BLaER1 treated with 17β-estradiol and CSF1 and Interleukin-3, amounts not matched to agents 10 nM and 100 nM (cell line): ENCODE results near the gene RRP36.

Experiments used
- H3K27ac ChIP-seq, 11 experiments: shearing (Covaris generic); formaldehyde crosslinking; 2 replicates each; pipeline ENCODE4 v1.8.1; 2022
- H3K27me3 ChIP-seq, 11 experiments: shearing (Covaris generic); formaldehyde crosslinking; 2 replicates each; pipeline ENCODE4 v1.8.1; 2022
- H3K36me3 ChIP-seq, 11 experiments: shearing (Covaris generic); formaldehyde crosslinking; 2 replicates each; pipeline ENCODE4 v1.8.1; 2022
- H3K4me1 ChIP-seq, 10 experiments: shearing (Covaris generic); formaldehyde crosslinking; 2 replicates each; pipeline ENCODE4 v1.8.1; 2022
- H3K4me2 ChIP-seq, 11 experiments: shearing (Covaris generic); formaldehyde crosslinking; 2 replicates each; pipeline ENCODE4 v1.8.1; 2022
- H3K4me3 ChIP-seq, 10 experiments: shearing (Covaris generic); formaldehyde crosslinking; 2 replicates each; pipeline ENCODE4 v1.8.1; 2022
- H3K9ac ChIP-seq, 11 experiments: shearing (Covaris generic); formaldehyde crosslinking; 2 replicates each; pipeline ENCODE4 v1.8.1; 2022
- H3K9me3 ChIP-seq, 11 experiments: shearing (Covaris generic); formaldehyde crosslinking; replicated peaks in 1 of 11; 2 replicates each; pipeline ENCODE4 v1.8.1; 2022
- H4K20me1 ChIP-seq, 11 experiments: shearing (Covaris generic); formaldehyde crosslinking; 2 replicates each; pipeline ENCODE4 v1.8.1; 2022
- Cebpa-rat ChIP-seq, 11 experiments: shearing (Covaris generic); IDR thresholded peaks; 2 replicates each; pipeline ENCODE4 v1.8.1; 2022

Gene RRP36

GRCh38 chr6:42981836-42982235, 39.6 kb upstream of the RRP36 start:
- H4K20me1 ChIP-seq: peaks cover 0 to 31% (median 18%) of the 10 kb centered on the region in 11 experiments; a peak in 17 of 22 replicates
- H3K36me3 ChIP-seq: peaks cover 0 to 8% (median 2%) of the 10 kb centered on the region in 11 experiments; a peak in 7 of 22 replicates
- H3K4me1 ChIP-seq: peaks cover 52 to 80% (median 57%) of the 10 kb centered on the region in 10 experiments
- H3K27ac ChIP-seq: peak overlapping the region in 1 of 11 experiments; percentile 30; a peak in 2 of 22 replicates
- TF ChIP-seq Cebpa-rat (IDR thresholded peaks at IDR 0.05): no peak
- H3K4me3 ChIP-seq: no peak overlapping the region
- H3K9ac ChIP-seq: no peak overlapping the region
- H3K27me3 ChIP-seq: no peaks in the 10 kb centered on the region
- no peaks in the 10 kb centered on the region for H3K9me3 ChIP-seq
- H3K4me2 ChIP-seq: peak overlapping the region in 5 of 11 experiments; percentile 34 to 89 (median 54); a peak in 10 of 22 replicates

GRCh38 chr6:42984001-42984923, 37.2 kb upstream of the RRP36 start, which contains the start of gene PPP2R5D:
Gene PPP2R5D (plus strand): TSS chr6:42984570. CDS start chr6:42984678, 108 bp downstream.
- Histone ChIP-seq H3K4me2 (peak within 1 kb of the TSS; percentile 90 to 98 (median 96)), H3K9me3 (no peaks in the 10 kb centered on the region), H4K20me1 (peaks cover 9 to 42% (median 36%) of the 10 kb centered on the region in 11 experiments; a peak in 20 of 22 replicates), H3K4me3 (peak within 1 kb of the TSS; percentile 78 to 97 (median 94)), H3K9ac (peak within 1 kb of the TSS; percentile 86 to 96 (median 94)), H3K36me3 (peaks cover 11 to 27% (median 23%) of the 10 kb centered on the region in 11 experiments), H3K27ac (peak within 1 kb of the TSS; percentile 72 to 91 (median 83)), H3K4me1 (peaks cover 56 to 80% (median 61%) of the 10 kb centered on the region in 10 experiments), H3K27me3 (no peaks in the 10 kb centered on the region)
- TF ChIP-seq Cebpa-rat (IDR thresholded peaks at IDR 0.05): no peak

- H3K4me2 ChIP-seq: peak overlapping the region; percentile 81 to 98 (median 93)
- H3K9me3 ChIP-seq: no peaks in the 10 kb centered on the region
- TF ChIP-seq Cebpa-rat (IDR thresholded peaks at IDR 0.05): no peak
- H3K27me3 ChIP-seq: no peaks in the 10 kb centered on the region
- H3K4me1 ChIP-seq: peaks cover 49 to 72% (median 53%) of the 10 kb centered on the region in 10 experiments
- peak overlapping the region; percentile 86 to 96 (median 94) for H3K9ac ChIP-seq
- peaks cover 18 to 35% (median 31%) of the 10 kb centered on the region in 11 experiments for H3K36me3 ChIP-seq
- peak overlapping the region; percentile 78 to 97 (median 94) for H3K4me3 ChIP-seq
- H3K27ac ChIP-seq: peak overlapping the region; percentile 72 to 91 (median 83)
- H4K20me1 ChIP-seq: peaks cover 9 to 48% (median 40%) of the 10 kb centered on the region in 11 experiments; a peak in 20 of 22 replicates
These were observed 36.4 kb upstream of the RRP36 start for GRCh38 chr6:42984924-42985475.

- no peak overlapping the region for H3K27ac ChIP-seq
- peak in 3 of 11 experiments; percentile 11 to 37 (median 16); a peak in 1 of 22 replicates for TF ChIP-seq Cebpa-rat (IDR thresholded peaks at IDR 0.05)
- H4K20me1 ChIP-seq: peaks cover 9 to 63% (median 44%) of the 10 kb centered on the region in 11 experiments; a peak in 20 of 22 replicates
- peaks cover 41 to 63% (median 57%) of the 10 kb centered on the region in 11 experiments for H3K36me3 ChIP-seq
- H3K9me3 ChIP-seq: no peaks in the 10 kb centered on the region
- H3K4me1 ChIP-seq: peaks cover 40 to 48% (median 45%) of the 10 kb centered on the region in 10 experiments
- H3K4me3 ChIP-seq: no peak overlapping the region
- peak overlapping the region in 2 of 11 experiments; percentile 16 to 30; a peak in 2 of 22 replicates for H3K9ac ChIP-seq
- no peaks in the 10 kb centered on the region for H3K27me3 ChIP-seq
- peak overlapping the region; percentile 81 to 98 (median 93); a peak in 19 of 22 replicates for H3K4me2 ChIP-seq
These were observed 33.6 kb upstream of the RRP36 start for GRCh38 chr6:42987533-42988451.

GRCh38 chr6:42988486-42989020, 32.9 kb upstream of the RRP36 start:
- H3K9me3 ChIP-seq: no peaks in the 10 kb centered on the region
- H3K4me2 ChIP-seq: peak overlapping the region in 4 of 11 experiments; percentile 1 to 96 (median 94); a peak in 3 of 22 replicates
- peaks cover 36 to 44% (median 40%) of the 10 kb centered on the region in 10 experiments for H3K4me1 ChIP-seq
- no peak overlapping the region for H3K4me3 ChIP-seq
- H3K36me3 ChIP-seq: peaks cover 46 to 70% (median 62%) of the 10 kb centered on the region in 11 experiments
- H3K27ac ChIP-seq: no peak overlapping the region
- H3K9ac ChIP-seq: no peak overlapping the region
- no peak for TF ChIP-seq Cebpa-rat (IDR thresholded peaks at IDR 0.05)
- peaks cover 9 to 69% (median 46%) of the 10 kb centered on the region in 11 experiments; a peak in 20 of 22 replicates for H4K20me1 ChIP-seq
- H3K27me3 ChIP-seq: no peaks in the 10 kb centered on the region

- H3K27me3 ChIP-seq: no peaks in the 10 kb centered on the region
- H4K20me1 ChIP-seq: peaks cover 9 to 80% (median 51%) of the 10 kb centered on the region in 11 experiments; a peak in 20 of 22 replicates
- peaks cover 51 to 82% (median 69%) of the 10 kb centered on the region in 11 experiments for H3K36me3 ChIP-seq
- H3K4me1 ChIP-seq: peaks cover 32 to 39% (median 36%) of the 10 kb centered on the region in 10 experiments
- H3K4me2 ChIP-seq: no peak overlapping the region
- TF ChIP-seq Cebpa-rat (IDR thresholded peaks at IDR 0.05): no peak
- H3K4me3 ChIP-seq: no peak overlapping the region
- no peak overlapping the region for H3K27ac ChIP-seq
- no peaks in the 10 kb centered on the region for H3K9me3 ChIP-seq
- H3K9ac ChIP-seq: no peak overlapping the region
These were observed 31.5 kb upstream of the RRP36 start for GRCh38 chr6:42989923-42990322.

- Histone ChIP-seq H3K4me2 (no peak overlapping the region), H3K9me3 (no peaks in the 10 kb centered on the region), H3K27ac (no peak overlapping the region), H3K4me3 (no peak overlapping the region), H3K9ac (no peak overlapping the region), H3K36me3 (peaks cover 46 to 74% (median 63%) of the 10 kb centered on the region in 11 experiments), H3K27me3 (no peaks in the 10 kb centered on the region), H3K4me1 (peaks cover 0 to 5% (median 2%) of the 10 kb centered on the region in 10 experiments; a peak in 7 of 20 replicates), H4K20me1 (peaks cover 0 to 54% (median 23%) of the 10 kb centered on the region in 11 experiments; a peak in 15 of 22 replicates)
- TF ChIP-seq Cebpa-rat (IDR thresholded peaks at IDR 0.05): no peak
These were observed 28.0 kb upstream of the RRP36 start for GRCh38 chr6:42993445-42993844.
